GM12892 (cell line): Measurements from ENCODE around the gene LCE1A. TPM values are rescaled to one million over a fixed set of nuclear protein-coding genes. Genes with fewer than 3 reads are reported as not detected.

Experiments
- DNase-seq: peaks from one replicate; pipeline ENCODE4 v3.0.0; 2011; ENCODE audit not compliant: insufficient read length
- FAIRE-seq: peaks from 2 replicates; lab custom pipeline; 2011; peaks lifted over from hg19 to GRCh38; lab: Jason Lieb, UNC
- POLR2A ChIP-seq: IDR thresholded peaks from 2 replicates; pipeline ENCODE4 v1.6.1; 2011; ENCODE audit warnings: low read depth, low read length, control low read depth
- POLR2AphosphoS5 ChIP-seq: IDR thresholded peaks from 2 replicates; pipeline ENCODE4 v1.6.1; 2011; ENCODE audit warnings: low read depth, low read length, control low read depth
- TAF1 ChIP-seq: IDR thresholded peaks from 2 replicates; pipeline ENCODE4 v1.6.1; 2011; ENCODE audit warnings: low read depth, mild to moderate bottlenecking, control low read depth, low read length, borderline replicate concordance
- polyA plus RNA-seq: library from polyadenylated mRNA; unstranded; fragments of >200 nt; gene quantifications from one replicate; pipeline ENCODE4 v1.2.1, GENCODE V29; 2012; ENCODE audit warnings: missing spikeins, inconsistent platforms; ENCODE audit not compliant: missing spikeins

The LCE1A gene
- not detected for polyA plus RNA-seq

DNA sequence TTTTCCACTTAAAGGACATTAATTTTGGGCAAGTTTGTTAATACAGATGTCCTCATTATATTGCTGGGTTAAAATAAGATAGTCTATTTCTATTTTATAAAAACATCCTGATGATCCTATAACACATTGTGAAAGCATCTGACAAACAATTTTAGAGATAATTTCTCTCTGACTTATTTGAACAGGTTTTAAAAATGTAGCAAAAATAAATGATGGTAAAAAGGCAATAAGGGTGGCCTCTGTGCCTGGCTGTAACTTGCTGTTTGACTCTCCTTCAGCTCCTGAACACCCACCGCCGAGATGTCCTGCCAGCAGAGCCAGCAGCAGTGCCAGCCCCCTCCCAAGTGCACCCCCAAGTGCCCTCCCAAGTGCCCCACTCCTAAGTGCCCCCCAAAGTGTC lies at the start of gene LCE1A:
Gene LCE1A (plus strand): TSS at position 301 of the 400 bp plus-strand sequence. CDS start 0 bp downstream, at position 301.
- TF ChIP-seq TAF1 (no peak), POLR2AphosphoS5 (no peak), POLR2A (no peak)

DNA sequence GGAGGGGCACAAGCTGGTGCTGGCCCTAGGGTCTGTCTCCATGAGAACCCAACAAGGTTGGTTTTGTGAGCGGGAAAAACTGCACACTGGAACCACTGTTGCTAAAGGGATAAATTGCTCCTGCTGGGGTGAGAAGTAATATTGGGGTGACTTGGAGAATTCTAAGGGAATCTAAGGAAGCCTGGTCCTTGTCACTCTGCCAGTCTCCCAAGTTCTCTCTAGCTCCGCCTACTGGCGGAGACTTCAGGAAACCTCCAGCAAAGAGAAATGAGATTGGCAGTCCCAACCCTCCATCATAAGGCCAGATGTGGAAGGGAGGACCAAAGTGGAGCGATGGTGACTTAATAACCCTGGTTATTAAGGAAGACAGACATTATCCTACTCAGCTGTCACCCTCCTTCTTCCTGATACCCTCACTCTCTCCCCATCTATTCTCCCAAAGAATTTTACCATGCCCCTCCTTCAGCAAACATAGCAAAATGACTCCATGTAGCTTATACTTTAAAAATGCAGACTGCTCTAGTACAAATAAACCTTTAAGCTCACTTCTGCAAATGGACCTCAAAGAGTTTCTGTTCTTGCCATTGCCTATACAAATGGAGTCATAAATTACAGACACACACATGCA lies 49.6 kb upstream of the LCE1A start:
- FAIRE-seq = no peak
- DNase-seq = no peak
- no peak for TF ChIP-seq POLR2A
- no peak for TF ChIP-seq POLR2AphosphoS5
- TF ChIP-seq TAF1 = no peak

More for the DNA sequence above, at the start of gene LCE1A:
- DNase-seq (no peak), FAIRE-seq (no peak)

DNA sequence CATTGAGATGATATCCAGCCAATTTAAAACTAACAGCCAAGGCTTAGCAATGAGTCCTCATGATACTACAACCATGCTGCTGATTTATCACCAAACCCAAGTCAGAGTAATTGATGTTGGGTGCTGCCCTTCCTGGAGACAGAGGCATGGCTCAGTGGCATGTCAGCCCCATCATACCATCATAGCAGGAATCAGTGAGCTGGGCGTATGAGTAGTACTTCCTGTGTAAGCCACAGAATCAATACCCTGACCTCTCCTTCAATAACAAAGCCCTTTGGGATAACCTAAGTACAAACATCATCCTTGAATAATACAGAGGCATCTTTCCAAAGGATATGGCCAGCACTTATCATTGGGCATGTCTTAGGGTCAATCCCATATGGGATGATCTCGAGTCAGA lies 44.2 kb upstream of the LCE1A start:
- DNase-seq (no peak), FAIRE-seq (no peak)
- TF ChIP-seq TAF1 (no peak), POLR2AphosphoS5 (no peak), POLR2A (no peak)

GRCh38 chr1:152786077-152786476 lies 41.2 kb upstream of the LCE1A start, which contains the start of gene LCE1E:
Gene LCE1E (plus strand): TSS chr1:152786257. CDS start chr1:152787300, 1,043 bp downstream.
- DNase-seq (no peak), FAIRE-seq (no peak)
- TF ChIP-seq TAF1 (no peak), POLR2AphosphoS5 (no peak), POLR2A (no peak)

GRCh38 chr1:152795686-152796085 lies 31.6 kb upstream of the LCE1A start:
- no peak for DNase-seq
- no peak for TF ChIP-seq TAF1
- no peak for TF ChIP-seq POLR2AphosphoS5
- TF ChIP-seq POLR2A = no peak
- FAIRE-seq = no peak

GRCh38 chr1:152796421-152796820 lies 30.9 kb upstream of the LCE1A start, which contains the start of gene LCE1D:
Gene LCE1D (plus strand): TSS chr1:152796721. CDS start chr1:152797795, 1,074 bp downstream.
- TF ChIP-seq POLR2A (no peak), TAF1 (no peak), POLR2AphosphoS5 (no peak)
- FAIRE-seq (no peak), DNase-seq (no peak)

- DNase-seq = no peak
- FAIRE-seq = no peak
- no peak for TF ChIP-seq TAF1
These were observed 25.9 kb upstream of the LCE1A start for GRCh38 chr1:152801333-152801732.

DNA sequence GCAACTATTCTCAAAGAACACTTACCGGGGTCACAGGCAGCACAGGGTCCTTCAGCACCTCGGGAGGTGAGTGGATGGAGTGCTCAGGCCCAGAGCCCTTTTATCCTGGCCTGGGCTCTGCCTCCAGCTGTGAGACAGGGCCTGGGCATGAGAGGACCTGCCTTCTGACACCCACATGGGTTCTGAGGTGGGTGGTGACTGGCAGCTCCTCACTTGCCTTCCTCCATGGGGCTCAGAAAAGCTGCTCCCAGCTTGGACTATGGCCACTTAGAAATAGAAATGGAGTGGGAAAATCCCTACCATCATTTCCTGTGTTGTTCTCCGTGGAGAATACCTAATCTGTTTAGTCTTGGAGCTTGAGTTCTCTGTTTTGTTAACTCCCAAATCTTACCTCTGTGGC lies 20.7 kb upstream of the LCE1A start, which contains the start of gene LCE1C:
Gene LCE1C (minus strand): TSS at position 76 of the 400 bp plus-strand sequence. CDS start 1,173 bp downstream, outside the sequence.
- TF ChIP-seq TAF1 = no peak
- no peak for TF ChIP-seq POLR2AphosphoS5
- TF ChIP-seq POLR2A = no peak
- FAIRE-seq (no peak), DNase-seq (no peak)

DNA sequence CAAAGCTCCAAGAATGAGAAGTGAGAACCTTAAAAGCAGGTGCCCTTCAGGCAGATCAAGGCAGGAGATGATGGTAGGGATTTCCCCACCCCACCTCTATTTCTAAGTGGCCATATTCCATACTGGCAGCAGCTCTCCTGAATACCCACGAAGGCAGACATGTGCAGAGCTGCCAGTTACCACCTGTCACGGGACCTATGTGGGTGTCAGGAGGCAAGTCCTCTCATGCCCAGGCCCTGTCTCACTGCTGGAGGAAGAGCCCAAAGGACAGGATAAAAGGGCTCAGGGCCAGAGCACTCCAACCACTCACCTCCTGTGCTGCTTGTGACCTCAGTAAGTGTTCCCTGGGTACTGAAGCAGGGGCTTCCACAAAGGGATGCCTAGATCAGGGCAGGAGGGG lies 16.2 kb upstream of the LCE1A start:
- no peak for TF ChIP-seq TAF1
- TF ChIP-seq POLR2A = no peak
- TF ChIP-seq POLR2AphosphoS5 = no peak
- DNase-seq = no peak
- no peak for FAIRE-seq

DNA sequence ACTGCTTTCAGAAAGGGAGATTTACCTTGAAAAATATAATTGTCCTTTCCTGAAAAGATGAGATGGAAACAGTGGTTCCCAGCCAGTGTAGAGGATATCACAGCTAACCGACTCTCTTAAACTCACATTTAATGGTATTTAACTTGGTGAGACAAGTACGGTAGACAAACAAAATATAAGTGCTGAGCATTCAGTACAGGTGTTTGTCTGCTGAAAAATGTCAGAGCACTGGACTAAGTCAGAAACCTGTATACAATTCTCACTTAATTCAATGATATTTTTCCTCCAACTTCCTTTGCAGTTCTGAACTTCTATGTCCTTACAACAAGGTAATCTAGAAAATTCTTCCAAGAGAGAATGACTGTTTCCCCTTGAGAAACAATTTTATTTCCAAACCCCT lies 15.6 kb upstream of the LCE1A start, which contains the start of gene LCE1B:
Gene LCE1B (plus strand): TSS at position 301 of the 400 bp plus-strand sequence. CDS start 476 bp downstream, outside the sequence.
- FAIRE-seq = no peak
- TF ChIP-seq POLR2A = no peak
- no peak for TF ChIP-seq POLR2AphosphoS5
- TF ChIP-seq TAF1 = no peak
- no peak for DNase-seq

GRCh38 chr1:152817309-152817708 lies 10.0 kb upstream of the LCE1A start:
- TF ChIP-seq POLR2A (no peak), TAF1 (no peak), POLR2AphosphoS5 (no peak)
- DNase-seq = no peak
- FAIRE-seq = no peak

DNA sequence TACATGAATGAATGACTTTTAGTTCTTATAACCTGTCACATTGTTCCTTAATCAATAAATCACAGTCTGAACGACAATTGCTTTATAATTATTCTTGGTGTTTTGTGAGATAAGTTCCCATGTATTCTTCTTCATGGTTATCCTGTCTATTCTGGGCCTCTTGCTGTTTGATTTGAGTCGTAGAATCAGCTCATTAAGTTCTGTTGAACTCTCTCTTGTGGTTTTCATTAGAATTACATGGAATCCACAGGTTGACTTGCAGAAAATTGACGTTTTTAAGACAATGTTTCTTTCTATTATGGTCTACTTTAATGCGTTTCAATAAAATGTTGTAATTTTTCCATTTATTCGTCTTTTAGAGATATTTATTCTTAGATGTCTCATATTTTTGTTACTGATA lies 4.0 kb upstream of the LCE1A start:
- DNase-seq = no peak
- TF ChIP-seq POLR2AphosphoS5 (no peak), TAF1 (no peak), POLR2A (no peak)
- no peak for FAIRE-seq

- DNase-seq = no peak
- TF ChIP-seq POLR2A (no peak), POLR2AphosphoS5 (no peak), TAF1 (no peak)
- FAIRE-seq = no peak
These were observed 2.3 kb upstream of the LCE1A start for GRCh38 chr1:152824964-152825363.

- no peak for DNase-seq
- no peak for TF ChIP-seq POLR2AphosphoS5
- no peak for TF ChIP-seq TAF1
- no peak for TF ChIP-seq POLR2A
- no peak for FAIRE-seq
These were observed 9.6 kb downstream of the LCE1A start for GRCh38 chr1:152836870-152837269.
